ENCODE results near the gene WDR37.
"Not testable (repeated sequence)": the region's sequence is repeated elsewhere in the genome, so short reads cannot be mapped to it uniquely, and the experiment has no call there.

WDR37 gene

DNA sequence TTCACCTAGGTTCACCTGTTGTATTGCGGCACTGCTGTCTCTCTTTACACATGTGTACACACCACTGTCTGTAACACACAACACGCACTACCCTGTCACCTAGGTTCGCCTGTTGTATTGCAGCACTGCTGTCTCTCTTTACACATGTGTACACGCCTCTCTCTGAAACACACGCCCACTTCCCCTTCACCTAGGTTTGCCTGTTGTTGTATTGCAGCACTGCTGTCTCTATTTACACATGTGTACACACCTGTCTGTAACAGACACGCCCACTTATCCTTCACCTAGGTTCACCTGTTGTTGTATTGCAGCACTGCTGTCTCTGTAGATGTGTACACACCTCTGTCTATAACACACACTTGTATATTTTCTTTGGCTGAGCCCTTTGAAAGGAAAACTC is 51.5 kb downstream of the WDR37 start:
- no peak for DNase-seq (ENCODE audit: low spot score)

DNA sequence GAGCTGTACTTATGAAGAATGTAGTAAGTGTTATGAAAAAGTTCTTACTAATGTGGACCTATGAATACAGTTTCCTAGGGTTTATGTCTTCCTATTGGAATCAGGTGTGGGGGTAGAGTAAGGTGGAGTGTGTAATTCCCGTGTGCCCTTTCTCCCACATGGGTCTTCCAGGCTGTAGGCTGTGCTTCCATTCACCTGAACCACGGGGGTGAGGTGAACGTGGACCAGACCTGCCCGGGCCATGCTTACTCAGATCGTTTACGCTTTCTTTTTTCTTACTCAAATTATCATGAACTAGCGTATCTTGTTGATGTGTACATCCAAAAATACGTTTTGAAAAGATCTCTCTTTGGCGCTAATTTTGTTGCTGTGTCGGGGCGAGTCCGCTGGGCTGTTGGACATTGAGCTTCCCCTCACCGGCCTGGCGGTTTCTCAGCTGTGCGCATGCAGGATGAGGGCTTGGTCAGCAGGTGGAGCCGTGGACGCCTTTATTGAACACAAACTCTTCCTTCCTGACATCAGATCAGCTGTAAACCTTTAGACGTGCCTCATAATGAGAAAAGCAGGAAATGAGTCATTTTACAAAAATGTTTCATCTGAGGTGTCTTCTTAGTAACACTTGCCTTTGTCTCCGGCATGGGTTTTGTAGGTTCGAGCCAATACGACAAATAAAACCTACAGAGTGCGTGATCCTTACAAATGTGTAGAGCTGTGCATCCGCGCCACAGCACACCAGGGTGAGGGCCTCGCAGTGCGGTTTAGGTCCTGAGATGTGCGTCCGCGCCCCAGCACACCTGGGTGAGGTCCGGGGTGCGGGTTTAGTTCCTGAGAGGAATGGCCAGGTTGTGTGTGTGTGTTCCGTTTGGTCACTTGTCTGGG is 53.8 kb downstream of the WDR37 start:
- no peak for DNase-seq (ENCODE audit: low spot score)

DNA sequence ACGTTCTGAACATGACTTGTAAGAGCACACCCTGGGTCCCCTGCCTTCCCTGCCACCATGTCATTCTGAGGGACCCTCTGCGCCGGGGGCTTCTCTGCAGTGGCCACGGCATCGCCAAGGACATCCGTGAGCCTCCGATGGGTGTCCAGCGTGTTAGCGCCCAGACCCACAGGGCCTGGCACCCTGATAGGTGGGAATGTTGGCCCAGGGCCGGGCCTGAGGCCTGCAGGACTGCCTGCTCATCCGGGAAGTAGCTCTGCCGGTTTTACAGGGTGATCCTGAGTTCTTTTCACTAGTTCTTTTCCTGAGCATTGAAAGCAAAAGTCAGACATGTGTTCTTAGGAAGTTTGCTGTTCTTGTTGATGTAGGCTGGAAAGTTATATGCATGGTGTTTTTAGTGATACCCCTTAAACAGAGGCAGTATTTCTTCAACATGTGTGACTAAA is 54.5 kb downstream of the WDR37 start:
- DNase-seq (ENCODE audit: low spot score): no peak

DNA sequence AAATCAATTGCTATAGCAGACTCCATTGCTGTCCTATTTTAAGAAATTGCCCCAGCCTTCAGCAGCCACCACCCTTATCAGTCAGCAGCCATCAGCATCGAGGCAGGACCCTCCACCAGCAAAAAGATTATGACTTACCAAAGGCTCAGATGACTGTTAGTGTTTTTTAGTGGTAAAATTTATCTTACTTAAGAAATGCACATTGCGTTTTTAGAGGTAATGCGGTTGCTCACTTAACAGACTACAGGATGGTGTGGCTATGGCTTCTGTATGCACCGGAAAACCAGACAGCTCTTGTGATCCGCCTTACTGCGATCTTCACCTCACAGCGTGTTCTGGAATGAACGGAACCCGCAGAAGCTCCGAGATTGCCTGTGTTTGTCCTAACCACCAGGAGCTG is 58.1 kb downstream of the WDR37 start:
- DNase-seq (ENCODE audit: low spot score): no peak

DNA sequence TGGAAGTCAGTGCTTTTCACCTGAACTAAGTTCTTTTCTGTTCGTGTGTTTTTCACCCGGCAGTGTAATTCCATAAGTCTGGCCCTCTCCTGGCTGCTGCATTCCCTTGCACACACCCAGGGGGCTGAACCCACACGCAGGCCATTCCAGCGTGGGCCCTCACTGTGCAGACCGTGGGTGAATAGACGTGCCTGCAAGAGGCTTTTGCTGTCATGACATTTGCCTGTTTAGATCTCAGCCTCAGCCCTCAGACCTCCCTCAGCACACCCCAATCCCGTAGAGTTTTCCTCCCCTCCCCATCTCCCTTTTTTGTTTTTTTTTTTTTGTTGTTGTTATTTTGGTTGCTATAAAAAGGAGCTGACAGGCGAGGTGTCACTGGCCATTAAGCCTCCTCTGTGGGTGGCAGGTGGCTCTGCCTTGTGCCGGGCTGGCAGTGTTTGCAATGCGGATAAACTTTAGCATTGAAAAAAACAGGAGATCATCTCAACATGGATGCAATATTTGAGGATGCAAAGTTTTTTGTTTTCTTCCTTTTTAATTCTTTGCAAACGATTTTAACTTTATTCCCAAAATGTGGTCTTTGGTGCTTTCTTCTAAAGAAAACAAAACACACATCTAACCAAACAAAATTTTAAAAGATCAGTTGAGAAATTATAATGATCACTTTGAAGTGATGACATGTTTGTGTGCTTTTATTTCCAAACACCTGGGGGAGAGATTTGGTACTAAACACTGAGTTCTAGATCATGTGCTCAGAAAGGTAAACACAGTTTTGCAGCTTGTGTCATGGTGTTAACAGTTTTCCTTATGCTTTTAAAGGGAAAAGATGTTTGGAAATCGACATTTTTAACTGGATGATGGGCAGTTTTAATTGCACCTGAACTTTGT is 58.8 kb downstream of the WDR37 start:
- peak; percentile 36 for DNase-seq (ENCODE audit: low spot score)

DNA sequence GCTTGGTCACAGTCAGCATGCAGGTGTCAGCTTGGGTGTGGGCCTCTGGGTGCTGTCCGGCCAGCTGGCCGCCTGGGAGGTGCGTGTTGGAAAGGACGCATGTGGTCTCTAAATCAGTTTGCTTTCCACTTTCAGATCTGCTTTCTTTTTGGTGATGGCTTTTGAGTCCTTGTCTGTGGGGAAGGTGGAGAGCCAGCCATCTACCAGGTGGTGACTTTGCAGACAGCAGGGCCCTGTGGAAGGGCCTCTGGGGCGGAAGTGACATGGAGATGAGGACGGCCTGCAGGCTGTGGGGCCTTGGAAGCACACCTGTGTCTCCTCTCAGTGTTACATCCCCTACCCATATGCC is 59.4 kb downstream of the WDR37 start:
- peak; percentile 12 for DNase-seq (ENCODE audit: low spot score)

DNA sequence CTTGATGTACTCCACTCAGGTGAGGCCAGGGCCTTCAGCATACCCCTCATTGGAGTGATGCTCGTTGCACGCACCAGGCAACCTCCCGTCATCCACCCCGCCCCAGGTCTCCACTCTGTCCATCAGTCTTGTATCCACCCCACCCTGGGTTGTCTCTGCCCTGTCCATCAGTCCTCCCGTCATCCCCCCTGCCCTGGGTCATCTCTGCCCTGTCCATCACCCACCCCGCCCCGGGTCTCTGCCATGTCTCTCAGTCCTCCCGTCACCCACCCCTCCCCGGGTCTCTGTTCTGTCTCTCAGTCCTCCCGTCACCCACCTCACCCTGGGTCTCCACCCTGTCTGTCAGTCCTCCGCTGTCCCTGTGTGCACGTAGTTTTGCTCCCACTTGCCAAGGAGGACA is 59.9 kb downstream of the WDR37 start:
- DNase-seq (ENCODE audit: low spot score): peak; percentile 51

DNA sequence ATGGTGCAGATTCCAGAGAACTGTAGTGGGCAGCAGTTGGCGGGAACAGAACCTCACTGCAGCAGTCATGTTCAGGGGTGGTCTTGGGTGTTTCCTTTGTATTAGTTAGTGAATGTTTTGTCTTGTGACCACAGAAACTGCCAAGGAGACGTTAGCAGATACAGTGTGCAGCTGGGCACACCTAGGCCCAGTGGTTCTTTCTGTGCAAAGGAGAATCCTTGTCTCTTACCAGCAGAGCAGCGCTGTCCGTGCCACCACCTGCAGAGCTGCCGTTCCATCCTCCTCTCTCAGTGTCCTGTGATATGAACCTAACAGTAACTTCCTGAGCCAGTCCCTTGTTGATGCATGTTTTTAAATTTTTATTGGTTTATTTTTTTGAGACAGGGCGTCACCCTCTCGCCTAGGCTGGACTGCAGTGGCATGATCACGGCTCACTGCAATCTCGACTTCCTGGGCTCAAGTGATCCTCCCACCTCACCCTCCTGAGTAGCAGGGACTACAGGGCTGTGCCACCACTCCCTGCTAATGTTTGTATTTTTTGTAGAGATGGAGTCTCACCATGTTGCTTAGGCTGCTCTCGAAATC is 60.6 kb downstream of the WDR37 start:
- peak; percentile 41 for DNase-seq (ENCODE audit: low spot score)

DNA sequence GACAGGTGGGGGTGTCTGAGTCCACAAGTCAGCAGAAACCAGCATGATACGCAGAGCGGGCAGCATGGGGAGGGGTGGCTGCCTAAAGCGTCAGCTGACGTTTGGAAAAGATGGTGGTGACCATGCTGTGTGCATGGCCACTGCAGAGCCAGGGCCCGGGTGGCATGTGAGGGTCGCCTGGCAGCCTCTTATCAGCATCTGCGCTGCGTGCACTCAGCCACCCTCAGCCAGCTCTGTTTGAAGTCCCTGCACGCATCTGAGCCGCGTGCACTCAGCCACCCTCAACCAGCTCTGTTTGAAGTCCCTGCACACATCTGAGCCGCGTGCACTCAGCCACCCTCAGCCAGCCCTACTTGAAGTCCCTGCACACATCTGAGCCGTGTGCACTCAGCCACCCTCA is 61.5 kb downstream of the WDR37 start:
- DNase-seq (ENCODE audit: low spot score): peak; percentile 36

DNA sequence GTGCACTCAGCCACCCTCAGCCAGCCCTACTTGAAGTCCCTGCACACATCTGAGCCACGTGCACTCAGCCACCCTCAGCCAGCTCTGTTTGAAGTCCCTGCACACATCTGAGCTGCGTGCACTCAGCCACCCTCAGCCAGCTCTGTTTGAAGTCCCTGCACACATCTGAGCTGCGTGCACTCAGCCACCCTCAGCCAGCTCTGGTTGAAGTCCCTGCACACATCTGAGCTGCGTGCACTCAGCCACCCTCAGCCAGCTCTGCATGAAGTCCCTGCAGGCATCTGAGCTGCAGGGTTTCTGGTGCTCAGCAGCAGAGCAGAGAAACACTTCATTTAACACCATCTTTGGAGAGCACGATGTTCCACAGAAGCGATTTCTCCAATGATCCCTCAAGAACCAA is 62.1 kb downstream of the WDR37 start:
- DNase-seq (ENCODE audit: low spot score): not testable (repeated sequence)

DNA sequence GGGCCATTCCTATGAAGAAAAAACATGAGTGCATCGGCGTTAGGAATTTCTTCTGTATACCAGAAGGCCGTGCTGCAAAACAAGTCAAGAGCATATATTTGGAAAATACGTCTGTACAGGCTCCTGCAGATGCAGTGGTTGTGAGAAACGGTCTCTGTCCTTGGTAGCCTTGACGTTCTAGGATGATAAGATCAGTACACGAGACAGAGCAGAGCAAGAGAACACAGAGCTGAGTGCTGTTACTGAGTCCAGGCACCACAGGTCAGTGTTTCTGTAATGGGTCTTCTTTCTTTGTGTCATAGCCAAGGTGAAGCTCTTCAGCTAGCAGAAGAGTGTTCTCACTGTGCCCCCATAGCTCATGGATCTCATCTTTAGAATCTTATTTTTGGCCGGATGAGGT is 62.8 kb downstream of the WDR37 start:
- peak; percentile 12 for DNase-seq (ENCODE audit: low spot score)

DNA sequence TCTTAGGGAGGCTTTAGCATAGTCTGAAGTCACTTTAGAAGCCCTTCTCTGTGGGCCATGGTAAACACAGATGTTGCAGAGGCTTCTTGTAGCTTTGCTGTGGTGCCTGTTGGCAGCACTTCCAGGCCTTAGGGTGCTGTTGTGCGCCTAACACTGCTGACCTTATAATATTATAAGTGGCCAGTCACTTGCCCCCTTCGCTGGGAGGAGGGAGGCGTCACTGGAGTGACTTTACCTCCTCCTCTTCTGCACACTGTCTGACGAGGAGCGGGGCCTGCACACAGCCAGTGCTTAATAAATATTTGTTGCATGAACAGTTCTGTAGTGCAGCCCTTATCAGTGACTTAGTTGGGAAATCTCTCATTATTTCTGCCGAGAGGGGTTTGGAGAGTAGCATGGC is 63.3 kb downstream of the WDR37 start:
- DNase-seq (ENCODE audit: low spot score): peak; percentile 17

DNA sequence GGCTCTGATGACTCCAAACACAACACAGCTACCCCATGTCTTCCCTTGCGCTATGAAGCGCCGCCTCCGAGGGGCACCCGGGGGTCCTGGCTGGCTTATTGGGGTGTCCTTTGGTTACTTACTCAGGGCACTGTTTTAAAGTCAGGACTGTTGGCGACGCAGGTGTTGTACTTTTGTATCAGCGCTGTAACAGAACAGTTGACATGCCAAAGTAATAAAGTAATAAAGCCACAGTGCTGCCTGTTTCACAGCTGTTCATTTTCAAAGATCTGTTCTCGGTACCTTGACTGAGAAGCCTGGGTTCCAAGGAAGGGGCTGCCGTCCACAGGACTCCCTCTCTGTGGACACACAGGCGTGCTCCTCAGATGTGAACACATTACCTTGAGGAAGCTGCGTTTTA is 64.1 kb downstream of the WDR37 start:
- DNase-seq (ENCODE audit: low spot score): peak; percentile 15

DNA sequence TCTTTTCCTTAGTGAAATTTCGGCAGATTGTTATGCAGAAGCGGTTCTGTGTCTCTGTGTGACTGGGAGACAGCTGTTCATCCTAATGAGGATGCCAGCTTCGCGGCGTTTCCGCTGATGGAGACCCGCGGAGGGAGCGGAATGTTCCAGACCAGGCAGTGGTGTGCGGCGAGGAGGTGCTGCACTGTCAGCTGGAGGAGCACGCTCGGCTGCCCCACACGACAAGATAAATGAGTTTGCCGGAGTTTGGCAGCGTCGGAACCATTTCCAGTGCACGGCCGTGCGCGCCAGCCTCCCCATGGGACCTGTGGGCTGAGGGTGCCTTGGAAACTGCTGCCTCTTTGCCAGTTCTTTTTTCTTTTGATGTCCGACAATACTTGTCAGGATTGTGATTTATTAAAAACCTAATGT is 64.6 kb downstream of the WDR37 start:
- DNase-seq (ENCODE audit: low spot score): peak; percentile 18

DNA sequence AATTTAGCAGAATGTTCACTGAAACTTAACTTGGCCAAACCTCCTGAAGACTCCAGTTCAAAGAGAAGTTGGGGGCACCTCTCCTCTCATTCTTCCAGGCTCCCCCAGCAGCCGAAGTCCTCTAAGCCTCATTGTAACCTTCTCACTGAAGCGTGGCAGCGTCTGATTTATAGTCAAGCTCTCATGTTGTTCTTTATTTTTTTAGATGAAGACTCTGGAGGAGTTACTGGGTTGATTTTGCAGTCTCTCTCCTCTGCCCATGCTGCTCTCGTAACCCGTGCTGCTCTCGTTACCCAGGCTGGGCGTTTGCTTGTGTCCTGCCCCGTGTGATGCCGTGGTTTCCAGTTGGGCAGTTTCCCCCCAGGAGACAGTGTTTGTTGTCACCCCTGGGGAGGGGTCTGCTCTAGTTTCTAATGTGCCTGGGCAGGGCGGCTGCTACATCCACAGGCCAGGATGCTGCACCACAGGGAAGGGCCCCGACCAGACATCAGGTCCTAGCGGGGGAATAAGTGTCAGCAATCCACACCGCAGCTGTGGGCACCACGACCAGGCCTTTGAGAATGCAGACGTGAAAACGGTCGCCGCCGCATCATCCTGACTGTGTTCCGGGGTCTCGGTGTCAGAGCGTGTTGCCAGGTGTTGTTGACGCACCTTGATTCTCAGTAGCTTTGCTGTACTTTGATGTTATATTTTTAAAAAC is 65.2 kb downstream of the WDR37 start:
- DNase-seq (ENCODE audit: low spot score): peak; percentile 34

DNA sequence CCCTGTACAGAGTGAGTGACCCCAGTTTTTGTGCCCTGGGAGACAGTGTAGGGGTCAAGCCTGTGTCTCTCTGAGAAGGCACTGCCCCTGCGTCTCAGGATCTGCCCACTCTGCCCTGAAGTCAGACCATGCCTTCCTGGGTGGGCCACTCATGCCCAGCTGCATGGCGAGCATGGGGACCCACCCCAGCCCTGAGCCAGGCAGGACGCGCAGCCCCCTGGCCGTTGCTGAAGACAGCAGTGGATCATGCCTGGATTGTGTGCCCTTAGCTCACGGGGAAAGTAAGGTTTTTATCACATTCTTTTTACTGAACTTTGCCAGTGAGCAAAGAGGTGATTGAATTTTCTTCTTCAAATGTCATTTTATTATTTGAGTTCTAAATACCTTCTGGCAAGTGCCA is 66.2 kb downstream of the WDR37 start:
- DNase-seq (ENCODE audit: low spot score): peak; percentile 5

DNA sequence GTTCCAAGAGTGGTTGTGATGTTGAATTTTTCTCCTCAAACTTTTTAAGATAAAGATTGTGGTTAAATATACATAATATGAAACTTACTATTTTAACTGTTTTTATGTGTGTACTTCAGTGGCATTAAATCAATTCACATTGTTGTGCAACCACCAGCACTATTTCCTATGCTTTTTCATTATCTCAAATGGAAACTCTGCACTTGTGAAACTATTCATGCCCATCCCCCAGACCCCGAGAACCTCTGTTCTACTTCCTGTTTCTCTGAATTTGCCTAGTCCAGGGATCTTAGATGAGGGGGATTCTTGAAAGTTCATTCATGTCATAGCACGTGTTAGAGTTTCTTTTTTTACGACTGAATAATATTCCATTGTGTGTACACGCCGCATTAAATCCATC is 67.0 kb downstream of the WDR37 start:
- DNase-seq (ENCODE audit: low spot score): no peak

DNA sequence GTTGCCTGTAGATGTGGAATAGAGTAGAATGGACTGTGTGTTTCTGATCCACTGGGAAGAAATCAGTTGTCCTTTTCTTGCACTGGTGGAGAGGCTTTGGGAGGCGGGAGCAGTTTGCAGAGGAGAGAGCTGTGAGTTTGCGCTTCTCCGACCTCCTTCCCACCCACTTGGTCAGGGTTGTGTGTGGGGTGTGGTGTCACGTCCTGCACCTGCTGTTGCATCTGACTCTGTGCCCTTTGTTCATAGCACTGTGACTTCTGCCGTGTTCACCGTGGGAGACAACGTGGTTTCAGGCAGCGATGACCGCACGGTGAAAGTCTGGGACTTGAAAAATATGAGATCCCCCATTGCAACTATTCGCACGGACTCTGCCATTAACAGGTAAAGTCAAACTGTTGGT is 67.8 kb downstream of the WDR37 start:
- no peak for DNase-seq (ENCODE audit: low spot score)

DNA sequence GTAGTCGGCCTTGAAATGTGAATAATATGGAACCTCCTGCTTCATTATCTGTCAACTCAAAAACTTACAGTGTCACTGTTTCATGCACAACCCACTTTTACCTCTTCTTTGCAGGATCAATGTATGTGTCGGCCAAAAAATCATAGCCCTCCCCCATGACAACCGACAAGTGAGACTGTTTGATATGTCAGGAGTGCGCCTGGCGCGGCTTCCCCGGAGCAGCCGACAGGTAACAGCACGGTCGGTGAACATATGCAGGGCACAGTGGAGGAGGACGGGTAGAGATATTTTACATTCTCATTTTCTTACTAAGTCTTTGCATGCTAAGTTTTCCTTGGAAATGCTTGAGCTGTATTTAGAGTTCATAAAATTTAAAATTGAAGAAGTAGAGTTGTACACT is 68.6 kb downstream of the WDR37 start:
- no peak for DNase-seq (ENCODE audit: low spot score)

DNA sequence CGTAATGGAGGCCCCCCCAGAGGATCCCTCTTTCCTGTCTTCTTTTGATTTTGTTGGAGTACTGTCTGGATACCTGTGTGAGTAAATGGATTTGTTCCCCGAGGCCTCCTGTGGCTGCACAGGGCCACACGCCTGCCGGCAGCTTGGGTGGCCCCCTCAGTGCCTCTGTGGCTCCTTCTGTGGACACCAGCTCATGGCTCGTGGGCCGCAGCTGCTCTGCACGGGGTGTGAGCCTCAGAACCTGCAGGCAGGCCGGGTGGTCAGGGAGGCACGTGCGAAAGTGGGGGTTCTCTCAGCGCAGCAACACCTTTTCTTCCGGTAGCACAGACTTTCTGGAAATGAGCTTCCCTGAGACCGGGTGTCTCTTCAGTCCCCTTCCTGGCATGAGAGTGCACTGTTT is 70.3 kb downstream of the WDR37 start:
- DNase-seq (ENCODE audit: low spot score): no peak

DNA sequence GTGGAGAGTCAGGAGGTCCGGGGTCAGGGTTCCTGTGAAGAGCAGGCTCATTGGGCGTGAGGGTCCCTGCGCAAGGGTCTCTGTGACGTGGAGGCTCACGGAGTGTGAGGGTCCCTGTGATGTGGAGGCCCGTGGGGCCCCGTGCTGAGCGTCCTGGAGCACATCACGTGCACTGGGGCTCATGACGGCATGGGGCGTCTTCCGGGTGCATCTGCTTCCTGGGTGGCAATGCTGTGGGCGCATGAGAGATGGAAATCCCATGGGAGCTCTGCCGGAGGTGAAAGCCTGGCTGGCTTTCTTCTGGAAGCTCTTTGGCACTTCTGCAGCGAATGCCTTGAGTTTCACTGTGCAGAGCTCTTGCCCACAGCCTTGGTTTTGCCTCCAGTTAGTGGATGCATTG is 71.4 kb downstream of the WDR37 start:
- no peak for DNase-seq (ENCODE audit: low spot score)

DNA sequence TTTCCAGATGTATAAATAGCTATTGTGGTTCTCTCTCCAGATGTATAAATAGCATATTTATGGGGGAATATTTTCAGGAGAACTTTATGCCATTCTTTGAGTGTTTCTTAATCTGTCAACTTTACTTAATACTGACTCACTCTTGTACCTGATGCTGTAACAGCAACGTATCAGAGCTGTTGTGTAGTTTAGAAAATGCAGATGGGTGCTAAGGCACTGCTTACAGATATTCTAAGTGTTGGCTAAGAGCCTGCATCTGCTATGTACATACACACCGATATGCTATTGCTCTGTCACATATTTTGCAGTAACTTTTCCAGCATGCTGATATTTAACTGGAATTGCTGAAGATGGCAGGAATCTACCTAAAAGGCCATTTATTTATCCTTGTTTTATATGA is 71.9 kb downstream of the WDR37 start:
- no peak for DNase-seq (ENCODE audit: low spot score)

Measured in left forelimb (tissue), 1 donor.